ENCODE measurements around the gene CCR3. TPM values are rescaled to one million over a fixed set of nuclear protein-coding genes. Genes with fewer than 3 reads are reported as not detected.

CCR3 gene
- total RNA-seq, 1 experiment from 2014 or later = not detected

DNA sequence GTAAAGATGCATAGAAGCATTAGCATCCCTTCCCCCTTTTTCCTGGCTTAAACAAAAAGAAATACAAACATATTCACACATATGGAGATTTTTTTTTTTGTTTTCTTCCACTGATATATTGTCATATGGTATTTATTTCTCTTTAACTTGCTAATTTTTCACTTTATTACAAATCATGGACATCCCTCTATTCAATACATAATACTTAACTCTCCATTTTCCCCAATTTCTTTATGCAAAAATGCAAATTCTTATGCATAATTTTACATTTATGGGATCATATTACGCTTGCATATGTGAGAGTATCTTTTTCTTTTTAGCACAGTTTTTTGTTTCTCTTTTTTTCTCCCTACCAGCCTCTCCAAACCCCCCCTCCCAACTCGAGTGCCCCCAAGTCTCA is 48.8 kb downstream of the CCR3 start:
- peaks cover 6% of the 10 kb centered on the region; the same call in 1 of the 2 replicates for H3K27me3 ChIP-seq (ENCODE audit: control insufficient read depth, insufficient read depth, low read length)
- H3K4me1 ChIP-seq (ENCODE audit: control insufficient read depth, insufficient read depth, low read length) = no peaks in the 10 kb centered on the region
- no peak for DNase-seq (ENCODE audit: low read depth, low spot score)
- POLR2A ChIA-PET = no interaction called here
- in situ Hi-C loops (cut with HindIII; ENCODE audit: low pct_unique_long_range_greater_than_20kb, low sequenced_read_pairs) = no loop called here
- H3K4me3 ChIP-seq (ENCODE audit: low read depth in 2 of 2, low read length in 2 of 2) = no peak overlapping the region
- TF ChIP-seq SIN3A (IDR thresholded peaks at IDR 0.05; ENCODE audit: borderline replicate concordance, insufficient read depth, low read depth, low read length) = no peak
- TF ChIP-seq, protein P1, sequence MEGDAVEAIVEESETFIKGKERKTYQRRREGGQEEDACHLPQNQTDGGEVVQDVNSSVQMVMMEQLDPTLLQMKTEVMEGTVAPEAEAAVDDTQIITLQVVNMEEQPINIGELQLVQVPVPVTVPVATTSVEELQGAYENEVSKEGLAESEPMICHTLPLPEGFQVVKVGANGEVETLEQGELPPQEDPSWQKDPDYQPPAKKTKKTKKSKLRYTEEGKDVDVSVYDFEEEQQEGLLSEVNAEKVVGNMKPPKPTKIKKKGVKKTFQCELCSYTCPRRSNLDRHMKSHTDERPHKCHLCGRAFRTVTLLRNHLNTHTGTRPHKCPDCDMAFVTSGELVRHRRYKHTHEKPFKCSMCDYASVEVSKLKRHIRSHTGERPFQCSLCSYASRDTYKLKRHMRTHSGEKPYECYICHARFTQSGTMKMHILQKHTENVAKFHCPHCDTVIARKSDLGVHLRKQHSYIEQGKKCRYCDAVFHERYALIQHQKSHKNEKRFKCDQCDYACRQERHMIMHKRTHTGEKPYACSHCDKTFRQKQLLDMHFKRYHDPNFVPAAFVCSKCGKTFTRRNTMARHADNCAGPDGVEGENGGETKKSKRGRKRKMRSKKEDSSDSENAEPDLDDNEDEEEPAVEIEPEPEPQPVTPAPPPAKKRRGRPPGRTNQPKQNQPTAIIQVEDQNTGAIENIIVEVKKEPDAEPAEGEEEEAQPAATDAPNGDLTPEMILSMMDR (IDR thresholded peaks at IDR 0.05) = no peak
- no peak for TF ChIP-seq TCF7L2 (IDR thresholded peaks at IDR 0.05; ENCODE audit: low read depth, low read length)
- no peak for TF ChIP-seq POLR2AphosphoS5 (IDR thresholded peaks at IDR 0.05; ENCODE audit: low read depth, low read length)
- TF ChIP-seq, protein P2, sequence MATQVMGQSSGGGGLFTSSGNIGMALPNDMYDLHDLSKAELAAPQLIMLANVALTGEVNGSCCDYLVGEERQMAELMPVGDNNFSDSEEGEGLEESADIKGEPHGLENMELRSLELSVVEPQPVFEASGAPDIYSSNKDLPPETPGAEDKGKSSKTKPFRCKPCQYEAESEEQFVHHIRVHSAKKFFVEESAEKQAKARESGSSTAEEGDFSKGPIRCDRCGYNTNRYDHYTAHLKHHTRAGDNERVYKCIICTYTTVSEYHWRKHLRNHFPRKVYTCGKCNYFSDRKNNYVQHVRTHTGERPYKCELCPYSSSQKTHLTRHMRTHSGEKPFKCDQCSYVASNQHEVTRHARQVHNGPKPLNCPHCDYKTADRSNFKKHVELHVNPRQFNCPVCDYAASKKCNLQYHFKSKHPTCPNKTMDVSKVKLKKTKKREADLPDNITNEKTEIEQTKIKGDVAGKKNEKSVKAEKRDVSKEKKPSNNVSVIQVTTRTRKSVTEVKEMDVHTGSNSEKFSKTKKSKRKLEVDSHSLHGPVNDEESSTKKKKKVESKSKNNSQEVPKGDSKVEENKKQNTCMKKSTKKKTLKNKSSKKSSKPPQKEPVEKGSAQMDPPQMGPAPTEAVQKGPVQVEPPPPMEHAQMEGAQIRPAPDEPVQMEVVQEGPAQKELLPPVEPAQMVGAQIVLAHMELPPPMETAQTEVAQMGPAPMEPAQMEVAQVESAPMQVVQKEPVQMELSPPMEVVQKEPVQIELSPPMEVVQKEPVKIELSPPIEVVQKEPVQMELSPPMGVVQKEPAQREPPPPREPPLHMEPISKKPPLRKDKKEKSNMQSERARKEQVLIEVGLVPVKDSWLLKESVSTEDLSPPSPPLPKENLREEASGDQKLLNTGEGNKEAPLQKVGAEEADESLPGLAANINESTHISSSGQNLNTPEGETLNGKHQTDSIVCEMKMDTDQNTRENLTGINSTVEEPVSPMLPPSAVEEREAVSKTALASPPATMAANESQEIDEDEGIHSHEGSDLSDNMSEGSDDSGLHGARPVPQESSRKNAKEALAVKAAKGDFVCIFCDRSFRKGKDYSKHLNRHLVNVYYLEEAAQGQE (IDR thresholded peaks at IDR 0.05; ENCODE audit: insufficient read depth in 1 of 2, low read depth in 2 of 2, low read length in 1 of 2) = no peak
- no peaks in the 10 kb centered on the region for H3K36me3 ChIP-seq (ENCODE audit: control insufficient read depth, insufficient read depth, low read length)
- H3K9me3 ChIP-seq (ENCODE audit: control insufficient read depth, insufficient read depth, low read depth, low read length) = no peaks in the 10 kb centered on the region
- no TSS peak for BruUV-seq (replicated peaks)
- H3K27ac ChIP-seq (ENCODE audit: low read length) = no peak overlapping the region
- intact Hi-C loops (cut with micrococcal nuclease; ENCODE audit: unreplicated experiment) = no loop called here
- no peak for ATAC-seq
- CTCF ChIA-PET = no interaction called here

DNA sequence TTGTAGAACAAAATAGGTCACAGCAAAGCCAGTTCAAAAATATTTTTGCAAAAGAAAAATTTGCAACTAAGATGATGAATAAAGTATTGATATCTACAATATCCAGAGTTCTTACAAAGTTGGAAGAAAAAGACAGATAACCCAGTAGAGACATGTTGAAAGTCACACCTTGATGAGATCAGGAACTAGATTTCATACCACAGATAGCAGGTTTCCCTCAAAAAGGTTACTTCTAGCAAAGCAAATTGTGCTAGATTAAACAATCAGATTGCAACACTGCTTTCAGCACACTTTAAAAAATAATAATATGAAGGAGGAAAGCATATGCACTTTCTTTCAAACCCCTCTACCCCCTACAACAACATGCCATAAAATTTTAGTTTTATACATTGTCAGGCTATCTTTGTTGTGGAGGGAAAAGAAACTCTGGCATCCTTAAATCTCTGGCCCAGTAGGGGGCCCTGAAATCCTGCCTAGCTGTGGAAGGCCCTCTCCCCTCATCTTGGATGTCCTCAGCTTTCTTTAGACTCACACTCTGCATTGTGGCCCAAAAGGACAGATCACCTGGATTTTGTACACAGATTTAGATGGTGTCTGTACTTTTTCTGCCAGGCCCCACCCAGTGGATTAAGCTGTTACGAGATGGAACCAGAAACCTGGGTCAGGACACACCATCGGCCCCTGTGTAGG is 50.9 kb downstream of the CCR3 start:
- in situ Hi-C loops (cut with HindIII; ENCODE audit: low pct_unique_long_range_greater_than_20kb, low sequenced_read_pairs) (no loop called here), intact Hi-C loops (cut with micrococcal nuclease; ENCODE audit: unreplicated experiment) (no loop called here)
- no peak for ATAC-seq

More for the DNA sequence above, 50.9 kb downstream of the CCR3 start:
- Histone ChIP-seq H3K27me3 (ENCODE audit: control insufficient read depth, insufficient read depth, low read length) (peaks cover 6% of the 10 kb centered on the region; the same call in 1 of the 2 replicates), H3K4me3 (ENCODE audit: low read depth in 2 of 2, low read length in 2 of 2) (no peak overlapping the region), H3K36me3 (ENCODE audit: control insufficient read depth, insufficient read depth, low read length) (no peaks in the 10 kb centered on the region), H3K27ac (ENCODE audit: low read length) (no peak overlapping the region), H3K9me3 (ENCODE audit: control insufficient read depth, insufficient read depth, low read depth, low read length) (no peaks in the 10 kb centered on the region), H3K4me1 (ENCODE audit: control insufficient read depth, insufficient read depth, low read length) (no peaks in the 10 kb centered on the region)
- POLR2A ChIA-PET = no interaction called here
- TF ChIP-seq, protein P1 (IDR thresholded peaks at IDR 0.05) = no peak
- no peak for DNase-seq (ENCODE audit: low read depth, low spot score)
- CTCF ChIA-PET = no interaction called here
- no TSS peak for BruUV-seq (replicated peaks)

All from Panc1 (cell line).